Left forelimb (tissue), 1 donor: ENCODE measurements around the gene MEGF6.
"Not testable (repeated sequence)": the region's sequence is repeated elsewhere in the genome, so short reads cannot be mapped to it uniquely, and the experiment has no call there.

Source experiments
- DNase-seq: peaks from one replicate; pipeline ENCODE4 v3.0.0-alpha.2; 2018; ENCODE audit warnings: low spot score

The MEGF6 gene

DNA sequence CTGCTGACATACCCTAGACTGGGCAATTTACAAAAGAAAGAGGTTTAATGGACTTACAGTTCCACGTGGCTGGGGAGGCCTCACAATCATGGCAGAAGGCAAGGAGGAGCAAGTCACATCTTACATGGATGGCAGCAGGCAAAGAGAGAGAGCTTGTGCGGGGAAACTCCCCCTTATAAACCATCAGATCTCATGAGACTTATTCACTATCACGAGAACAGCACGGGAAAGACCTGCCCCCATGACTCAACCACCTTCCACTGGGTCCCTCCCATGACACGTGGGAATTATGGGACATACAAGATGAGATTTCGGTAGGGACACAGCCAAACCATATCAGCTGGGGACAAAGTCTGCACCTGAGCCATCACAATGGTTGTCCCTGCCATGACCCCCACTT, 35.8 kb downstream of the MEGF6 start:
- DNase-seq: not testable (repeated sequence)

DNA sequence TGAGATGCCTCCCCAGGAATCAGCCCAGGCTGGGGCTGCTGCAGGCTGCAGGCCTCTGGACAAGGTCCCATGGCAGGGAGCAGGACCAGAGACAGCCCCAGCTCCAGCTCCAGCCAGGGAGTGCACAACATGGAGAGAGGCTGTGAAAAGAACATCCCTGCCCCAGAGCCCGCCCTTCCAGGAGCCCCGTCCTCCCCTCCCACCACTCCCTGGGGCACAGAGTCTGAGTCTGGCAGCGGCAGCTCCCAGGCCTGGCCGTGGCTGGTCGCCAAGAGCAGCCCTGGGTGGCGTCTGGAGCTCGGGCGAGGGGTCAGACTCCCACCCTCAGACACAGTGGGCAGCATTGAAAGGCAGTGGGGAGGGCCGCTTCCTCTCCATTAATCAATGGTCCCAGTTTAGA, 37.8 kb downstream of the MEGF6 start:
- no peak for DNase-seq

DNA sequence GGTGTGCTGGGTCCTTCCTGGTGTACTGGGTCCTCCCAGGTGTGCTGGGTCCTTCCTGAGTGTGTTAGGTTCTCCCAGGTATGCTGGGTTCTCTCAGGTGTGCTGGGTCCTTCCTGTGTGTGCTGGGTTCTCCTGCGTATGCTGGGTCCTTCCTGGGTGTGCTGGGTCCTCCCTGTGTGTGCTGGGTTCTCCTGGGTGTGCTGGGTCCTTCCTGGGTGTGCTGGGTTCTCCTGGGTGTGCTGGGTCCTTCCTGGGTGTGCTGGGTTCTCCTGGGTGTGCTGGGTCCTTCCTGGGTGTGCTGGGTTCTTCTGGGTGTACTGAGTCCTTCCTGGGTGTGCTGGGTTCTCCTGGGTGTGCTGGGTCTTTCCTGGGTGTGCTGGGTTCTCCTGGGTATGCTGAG, 38.7 kb downstream of the MEGF6 start:
- not testable (repeated sequence) for DNase-seq

DNA sequence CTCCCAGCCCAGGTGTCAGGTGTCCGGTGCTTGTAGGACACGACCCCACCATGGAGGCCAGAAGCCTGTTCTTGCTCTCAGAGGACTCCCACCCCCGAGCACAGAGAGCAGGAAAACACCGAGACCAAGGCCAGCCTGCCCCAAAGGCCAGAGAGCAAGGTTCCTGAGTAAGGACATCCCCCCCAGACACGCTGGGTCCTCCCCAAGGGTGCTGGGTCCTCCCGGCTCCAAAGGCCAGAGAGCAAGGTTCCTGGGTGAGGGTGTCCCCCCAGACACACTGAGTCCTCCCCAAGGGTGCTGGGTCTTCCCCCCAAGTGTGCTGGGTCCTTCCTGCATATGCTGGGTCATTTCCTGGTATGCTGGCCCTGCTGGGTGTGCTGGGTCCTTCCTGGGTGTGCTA, 40.0 kb downstream of the MEGF6 start:
- DNase-seq: no peak

- DNase-seq: no peak
Observed at GRCh38 chr1:3570066-3570986, 41.0 kb downstream of the MEGF6 start.

DNA sequence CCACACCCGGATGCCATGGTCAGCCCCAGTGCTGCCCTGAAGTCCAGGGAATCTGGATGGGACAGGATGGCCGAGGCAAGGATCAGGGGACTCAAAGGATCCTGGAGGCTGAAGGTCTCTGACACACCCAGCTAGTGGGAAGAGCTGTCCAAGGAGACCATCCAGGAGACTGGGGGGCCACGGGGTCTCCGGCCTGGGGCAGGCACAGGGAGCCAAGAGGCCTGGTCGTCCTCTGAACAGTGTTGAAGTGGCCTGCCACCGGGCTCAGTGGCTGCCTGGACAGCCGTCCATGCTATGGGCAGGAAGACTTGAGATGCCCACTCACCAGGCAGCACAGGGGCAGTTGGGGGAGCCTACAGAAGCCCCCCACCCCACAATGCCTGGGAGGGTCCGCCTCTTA, 41.9 kb downstream of the MEGF6 start:
- no peak for DNase-seq

- no peak for DNase-seq
Observed at GRCh38 chr1:3568815-3569435, 42.4 kb downstream of the MEGF6 start.

GRCh38 chr1:3566951-3567804, 44.1 kb downstream of the MEGF6 start:
- DNase-seq: no peak

GRCh38 chr1:3566003-3566885, 45.1 kb downstream of the MEGF6 start:
- DNase-seq: no peak

- DNase-seq: no peak
Observed at GRCh38 chr1:3564921-3565831, 46.1 kb downstream of the MEGF6 start.

DNA sequence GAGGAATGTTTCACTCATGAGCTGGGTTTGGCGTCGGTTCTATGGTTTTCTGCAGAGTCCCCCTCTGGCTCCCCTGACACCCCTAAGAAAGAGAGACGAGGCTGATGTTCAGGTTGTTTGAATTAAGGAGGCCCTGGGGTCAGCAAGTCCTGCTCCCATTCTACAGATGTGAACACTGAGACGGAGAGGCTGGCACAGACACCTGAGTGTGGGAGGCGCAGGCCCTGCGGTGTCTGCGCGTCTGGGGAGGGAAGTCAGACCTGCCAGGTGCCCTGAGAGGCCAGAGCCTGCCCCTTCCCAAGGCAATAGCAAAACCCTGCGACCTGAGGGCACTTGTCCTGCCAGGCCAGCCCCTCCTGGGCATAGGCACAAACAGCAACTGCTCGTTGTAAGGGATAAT, 47.7 kb downstream of the MEGF6 start:
- DNase-seq: no peak

- DNase-seq: no peak
Observed at GRCh38 chr1:3563125-3563524, 48.2 kb downstream of the MEGF6 start.

DNA sequence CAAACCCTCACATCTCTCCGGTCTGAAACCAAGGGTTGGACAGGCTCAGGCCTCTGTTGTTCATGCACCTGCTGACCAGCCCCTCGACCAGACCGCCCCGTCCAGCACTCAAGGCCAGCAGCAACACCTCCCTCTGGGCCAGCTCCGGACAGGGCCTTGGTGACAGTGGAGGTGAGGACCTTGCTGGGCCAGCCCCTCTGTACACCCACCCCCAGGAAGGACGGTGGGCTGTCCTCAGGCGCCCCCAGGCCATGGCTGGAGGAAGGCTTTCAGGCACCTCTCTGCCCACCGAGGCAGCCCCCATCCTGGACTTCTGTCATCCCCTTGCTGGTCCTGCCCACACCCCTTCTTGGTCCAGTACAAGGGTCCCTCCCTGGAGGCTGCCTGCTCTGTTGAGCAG, 48.6 kb downstream of the MEGF6 start:
- no peak for DNase-seq

DNA sequence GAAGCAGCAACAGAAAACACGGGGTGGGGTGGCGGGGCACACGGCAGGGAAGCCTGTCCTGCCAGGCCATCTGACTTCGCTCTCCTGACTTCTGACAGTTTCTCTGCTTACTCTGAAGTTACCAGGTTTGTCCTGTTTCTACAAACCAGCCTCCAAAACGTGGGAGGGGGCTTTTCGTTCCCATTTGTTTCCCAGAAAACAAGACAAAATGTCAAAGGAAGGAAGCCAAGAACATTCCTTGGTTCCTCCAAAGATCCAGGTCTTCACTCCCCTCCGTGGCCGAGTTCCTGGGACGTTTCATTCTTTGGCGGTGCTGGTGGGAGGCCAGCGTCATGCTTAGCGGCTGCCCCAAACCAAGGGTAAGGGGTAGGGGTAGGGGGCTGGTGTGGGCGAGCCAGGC, 49.6 kb downstream of the MEGF6 start:
- no peak for DNase-seq

DNA sequence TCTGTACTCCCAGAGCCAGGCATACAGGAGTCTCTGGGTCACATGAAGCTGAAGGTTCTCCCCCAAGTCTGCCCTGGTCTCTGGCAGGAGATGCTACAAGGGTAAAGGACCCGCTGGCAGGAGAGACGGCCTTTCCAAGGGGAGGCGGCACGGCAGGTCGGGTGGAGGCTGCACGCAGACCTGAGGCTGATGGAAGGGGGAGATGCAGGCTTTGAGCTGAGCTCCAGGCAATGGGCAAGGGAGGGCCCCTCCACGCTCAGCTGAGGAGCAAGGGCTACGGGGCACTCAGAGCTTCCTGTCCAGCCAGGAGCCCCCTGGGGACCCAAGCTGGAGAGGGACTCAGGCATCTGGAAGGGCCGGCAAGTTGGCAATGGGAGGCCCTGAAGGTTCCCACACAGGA, 50.3 kb downstream of the MEGF6 start:
- no peak for DNase-seq

DNA sequence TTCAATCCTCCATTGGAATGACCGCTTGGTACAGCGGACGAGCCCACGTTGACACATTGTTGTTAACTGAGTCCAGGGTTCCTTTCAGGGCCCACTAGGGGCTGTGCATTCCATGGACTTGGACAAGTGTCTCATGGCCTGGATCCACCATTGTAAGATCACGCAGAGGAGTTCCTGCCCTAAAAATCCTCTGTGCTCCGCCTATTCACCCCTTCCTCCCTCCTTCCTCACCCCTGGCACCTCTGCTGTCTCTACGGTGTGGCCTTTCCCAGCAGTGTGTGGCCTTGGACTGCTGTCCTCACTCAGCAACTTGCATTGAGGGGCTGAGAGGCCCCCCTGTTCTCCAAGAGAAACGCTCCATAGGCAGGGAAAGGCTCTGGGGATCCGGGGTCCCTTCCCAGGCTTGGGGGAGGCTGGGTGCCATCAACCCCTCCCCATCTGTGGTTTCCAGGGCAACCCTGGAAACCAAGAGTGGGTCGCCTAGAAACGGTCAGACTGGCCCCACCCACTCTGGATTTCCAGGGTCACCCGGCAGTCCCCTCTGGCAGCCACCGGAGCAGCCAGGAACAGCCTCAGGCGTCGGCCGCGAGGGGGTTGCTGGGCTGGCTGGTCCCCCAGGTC, 50.9 kb downstream of the MEGF6 start:
- DNase-seq: no peak

- DNase-seq: no peak
Observed at GRCh38 chr1:3558036-3558726, 53.1 kb downstream of the MEGF6 start.

- no peak for DNase-seq
Observed at GRCh38 chr1:3557366-3557765, 53.9 kb downstream of the MEGF6 start.

GRCh38 chr1:3556336-3556735, 55.0 kb downstream of the MEGF6 start:
- no peak for DNase-seq
